ENCODE results near the gene LRP11.
"Not testable (repeated sequence)": the region's sequence is repeated elsewhere in the genome, so short reads cannot be mapped to it uniquely, and the experiment has no call there.

LRP11 gene

DNA sequence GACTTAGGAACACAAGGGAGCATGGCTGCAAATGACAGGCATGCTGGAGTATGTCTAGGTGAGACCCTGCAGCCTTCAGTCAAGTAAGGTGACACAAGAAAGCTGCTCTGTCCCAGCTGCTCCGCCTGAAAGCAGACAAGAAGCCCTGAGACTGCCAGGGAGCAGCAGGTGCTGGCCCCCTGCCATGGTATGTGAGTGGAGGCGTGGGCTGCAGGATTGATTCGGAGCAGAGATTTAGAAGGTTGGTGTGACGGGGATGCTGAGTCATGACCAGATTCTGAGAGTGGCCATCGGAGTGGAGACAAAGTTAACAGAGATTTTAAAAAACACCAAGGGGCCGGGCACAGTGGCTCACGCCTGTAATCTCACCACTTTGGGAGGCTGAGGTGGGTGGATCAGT is 17.8 kb downstream of the LRP11 start:
- DNase-seq = no peak

DNA sequence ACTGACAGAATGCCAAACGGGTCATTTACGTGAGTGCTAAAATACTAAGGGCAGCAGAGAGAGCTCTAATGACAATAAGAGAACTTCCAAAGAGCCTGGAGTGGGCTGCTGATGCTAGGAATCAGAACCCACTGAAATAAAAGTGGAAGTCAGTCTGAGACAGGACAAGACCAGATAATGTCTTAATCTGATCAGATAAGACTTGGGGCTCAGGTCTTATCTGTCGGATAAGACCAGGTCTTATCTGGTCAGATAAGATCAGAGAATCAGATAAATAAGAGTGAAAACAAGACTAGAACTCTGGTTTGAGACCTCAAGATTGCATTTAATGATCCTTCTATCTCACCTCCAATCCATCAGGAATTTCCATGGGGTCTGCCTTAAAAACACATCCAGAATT is 18.6 kb downstream of the LRP11 start:
- DNase-seq = no peak

DNA sequence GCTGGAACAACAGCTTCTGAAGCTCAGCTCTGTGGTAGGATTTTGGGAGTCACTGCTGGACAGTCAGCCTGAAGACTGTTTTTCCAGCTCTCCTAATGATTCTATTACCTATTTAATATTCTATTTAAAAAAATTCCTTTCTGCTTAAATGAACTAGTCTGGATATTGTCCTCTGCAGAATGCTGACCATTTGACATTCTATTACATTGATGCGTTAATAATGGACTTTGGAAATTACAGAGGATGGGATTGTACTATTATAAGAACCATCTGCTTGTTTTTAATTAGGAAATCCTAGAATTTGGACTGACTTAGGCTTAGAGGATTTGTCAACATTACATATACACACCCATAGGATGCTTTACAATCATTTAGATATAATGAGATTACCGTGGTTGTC is 19.7 kb downstream of the LRP11 start:
- DNase-seq = no peak

- not testable (repeated sequence) for DNase-seq
Observed at GRCh38 chr6:149844036-149844435, 20.1 kb downstream of the LRP11 start.

DNA sequence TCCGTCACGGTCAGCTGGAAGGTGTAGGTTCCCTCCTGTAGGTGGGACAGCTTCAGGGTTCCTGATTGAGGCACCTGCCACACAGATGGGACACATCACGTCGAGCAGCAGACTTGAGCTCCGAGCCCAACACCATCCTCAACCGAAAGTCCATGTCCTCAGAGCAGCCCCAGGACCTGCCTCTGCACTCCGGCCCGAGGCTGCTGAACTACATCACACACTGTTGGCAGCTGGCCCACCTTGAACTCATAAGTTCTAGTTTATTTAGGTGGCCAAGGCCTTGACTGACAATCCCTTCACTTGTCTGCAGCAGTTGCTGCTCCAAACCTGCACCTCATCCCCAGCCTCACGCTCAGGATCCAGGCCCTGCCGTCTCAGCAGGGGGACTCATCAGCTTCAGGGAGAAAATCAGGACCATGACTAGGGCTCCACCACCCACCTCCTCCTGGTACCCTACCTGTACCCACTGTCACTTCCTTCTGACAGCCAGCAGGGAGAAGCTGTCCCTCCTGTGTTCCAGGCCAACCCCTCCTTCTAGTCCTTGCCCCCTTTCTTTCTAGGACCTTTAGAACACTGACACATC is 21.0 kb downstream of the LRP11 start:
- DNase-seq = no peak

DNA sequence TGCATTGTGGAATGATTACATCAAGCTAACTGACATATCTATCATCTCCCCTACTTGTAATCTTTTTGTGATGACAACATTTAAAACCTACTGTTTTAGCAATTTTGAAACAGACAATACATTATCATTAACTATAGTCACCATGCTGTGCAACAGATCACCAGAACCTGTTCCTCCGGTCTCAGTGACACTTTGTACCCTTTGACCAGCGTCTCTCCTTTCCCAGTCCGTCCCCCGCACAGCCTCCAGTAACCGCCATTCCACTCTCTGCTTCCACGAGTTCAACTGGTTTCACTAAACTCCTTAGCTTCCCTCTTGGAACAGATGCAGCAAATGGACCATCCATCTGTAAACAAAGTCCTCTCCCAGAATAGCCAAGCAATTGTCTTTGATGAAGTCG is 21.8 kb downstream of the LRP11 start:
- DNase-seq = no peak

GRCh38 chr6:149840345-149841075 is 23.6 kb downstream of the LRP11 start:
- DNase-seq = peak; percentile 29

DNA sequence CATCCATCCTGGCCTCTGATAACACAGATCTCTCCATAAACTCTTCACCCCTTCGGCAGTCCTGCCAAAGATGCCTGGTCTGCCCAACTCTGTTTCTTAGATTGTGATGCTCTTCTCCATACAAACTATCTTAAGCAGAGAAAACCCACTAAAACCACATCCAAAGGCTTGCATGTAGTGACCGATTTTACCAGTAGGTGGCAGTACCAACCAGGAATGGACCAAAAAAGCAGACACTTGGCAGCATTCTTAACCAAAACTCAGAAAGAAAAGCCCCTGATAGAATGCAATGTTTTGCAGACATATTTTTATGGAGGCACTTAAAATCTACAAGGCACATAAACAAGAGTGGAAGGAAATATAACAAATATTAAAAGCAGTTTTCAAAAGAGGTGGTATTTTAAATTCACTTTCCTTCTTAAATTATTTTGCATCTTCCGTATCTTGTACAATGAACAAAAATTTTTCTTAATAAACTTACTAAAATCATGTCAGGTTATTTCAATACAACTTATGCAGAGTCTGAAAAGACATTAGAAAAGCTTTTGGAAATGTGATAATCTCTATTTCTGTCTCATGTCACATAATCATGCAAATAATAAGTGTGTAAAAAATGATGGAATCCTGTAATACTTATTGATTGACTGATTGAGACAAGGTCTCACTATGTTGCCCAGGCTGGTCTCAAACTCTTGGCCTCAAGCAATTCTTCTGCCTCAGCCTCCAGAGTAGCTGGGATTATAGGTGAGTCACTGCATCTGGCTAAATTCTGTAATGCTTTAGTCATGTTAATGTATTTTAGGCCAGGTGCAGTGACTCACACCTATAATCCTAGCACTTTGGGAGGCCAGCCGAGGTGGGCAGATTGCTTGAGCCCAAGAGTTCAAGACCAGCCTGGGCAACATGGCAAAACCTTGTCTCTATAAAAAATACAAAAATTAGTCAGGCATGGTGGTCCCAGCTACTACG is 29.4 kb downstream of the LRP11 start:
- peak; percentile 27 for DNase-seq

DNA sequence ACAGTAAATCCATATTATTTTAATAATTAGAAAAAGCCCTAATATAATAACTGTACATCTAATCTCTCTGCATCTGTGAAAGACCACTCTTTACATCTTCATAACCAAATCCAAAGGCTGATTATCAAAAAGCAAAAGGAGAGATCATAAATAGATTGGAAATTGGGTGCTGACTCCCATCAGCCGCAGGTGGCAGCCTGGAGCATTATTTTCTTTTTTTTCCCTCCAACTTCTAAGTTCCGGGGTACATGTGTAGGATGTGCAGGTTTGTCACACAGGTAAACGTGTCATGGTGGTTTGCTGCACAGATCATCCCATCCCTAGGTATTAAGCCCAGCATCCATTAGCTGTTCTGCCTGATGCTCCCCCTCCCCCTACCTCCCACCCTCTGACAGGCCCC is 30.5 kb downstream of the LRP11 start:
- no peak for DNase-seq

- no peak for DNase-seq
Observed at GRCh38 chr6:149831308-149831820, 32.8 kb downstream of the LRP11 start.

GRCh38 chr6:149830731-149831307 is 33.3 kb downstream of the LRP11 start:
- no peak for DNase-seq

- no peak for DNase-seq
Observed at GRCh38 chr6:149825292-149825691, 38.9 kb downstream of the LRP11 start.

DNA sequence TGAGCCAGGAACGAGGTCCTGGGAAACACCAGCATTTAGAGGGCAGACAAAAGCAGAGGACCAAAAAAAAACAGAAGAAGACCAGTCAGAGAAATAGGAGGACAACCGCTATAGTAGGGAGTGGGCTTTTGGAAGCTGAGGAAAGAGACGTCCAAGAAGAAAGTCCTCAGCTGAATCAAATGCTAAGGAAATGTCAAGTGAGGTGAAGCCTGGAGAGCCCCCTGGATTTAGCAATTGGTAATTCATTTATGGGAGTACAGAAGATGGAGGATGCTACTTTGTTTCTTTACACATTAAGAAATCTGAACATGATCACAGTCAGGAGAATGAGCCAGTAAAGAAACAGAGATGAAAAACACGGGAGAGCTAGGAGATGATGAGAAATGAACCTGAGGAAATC is 41.1 kb downstream of the LRP11 start:
- no peak for DNase-seq

- DNase-seq = no peak
Observed at GRCh38 chr6:149821492-149821891, 42.7 kb downstream of the LRP11 start.

GRCh38 chr6:149820506-149820905 is 43.7 kb downstream of the LRP11 start:
- no peak for DNase-seq

DNA sequence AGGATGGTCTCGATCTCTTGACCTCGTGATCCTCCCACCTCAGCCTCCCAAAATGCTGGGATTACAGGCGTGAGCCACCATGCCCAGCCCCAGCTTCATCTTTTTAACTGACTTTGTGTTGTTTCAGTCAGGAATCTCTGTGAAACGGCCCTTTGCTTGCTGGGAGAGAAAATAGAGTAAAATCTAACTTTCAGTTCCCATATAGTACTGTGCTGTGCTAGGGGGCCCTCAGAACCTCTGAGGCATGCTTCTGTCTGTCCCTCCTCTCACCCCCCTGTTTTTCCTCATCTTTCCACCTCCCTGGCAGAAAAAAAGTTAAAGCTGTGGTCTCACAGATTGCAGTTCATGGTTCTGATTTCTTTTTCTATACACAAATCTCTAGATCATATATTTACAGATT is 48.4 kb downstream of the LRP11 start:
- DNase-seq = no peak

DNA sequence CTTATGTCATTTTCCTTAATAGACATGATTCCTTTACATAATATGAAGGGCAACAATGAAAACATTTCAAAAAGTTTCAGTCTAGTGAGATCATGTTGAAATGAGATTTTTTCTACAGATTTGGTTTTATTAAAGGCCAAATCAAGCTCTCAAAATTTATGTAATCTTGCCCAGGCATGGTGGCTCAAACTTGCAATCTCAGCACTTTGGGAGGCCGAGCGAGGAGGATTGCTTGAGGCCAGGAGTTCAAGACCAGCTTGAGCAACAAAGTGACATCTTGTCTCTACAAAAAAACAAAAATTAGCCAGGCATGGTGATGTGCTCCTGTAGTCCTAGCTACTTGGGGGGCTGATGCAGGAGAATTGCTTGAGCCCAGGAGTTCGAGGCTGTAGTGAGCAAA is 50.8 kb downstream of the LRP11 start:
- DNase-seq = no peak

DNA sequence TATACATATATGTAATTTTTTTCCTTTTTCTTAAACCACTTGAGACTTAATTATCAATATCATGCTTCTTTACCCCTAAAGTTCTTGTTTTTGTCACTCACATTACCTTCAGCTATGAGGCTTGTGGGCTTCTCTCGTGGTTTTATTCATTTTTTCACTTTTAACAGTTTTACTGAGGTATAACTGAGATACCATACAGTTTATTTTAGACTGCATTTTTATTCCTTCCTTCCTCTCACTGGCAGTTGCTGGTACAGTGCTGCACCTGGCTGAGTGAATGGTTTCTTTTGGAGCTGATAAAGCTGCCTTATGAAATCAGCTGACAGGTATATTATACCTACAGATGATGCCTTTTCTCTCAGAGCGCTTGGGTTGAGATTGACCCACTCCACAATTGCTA is 54.4 kb downstream of the LRP11 start:
- DNase-seq = no peak

DNA sequence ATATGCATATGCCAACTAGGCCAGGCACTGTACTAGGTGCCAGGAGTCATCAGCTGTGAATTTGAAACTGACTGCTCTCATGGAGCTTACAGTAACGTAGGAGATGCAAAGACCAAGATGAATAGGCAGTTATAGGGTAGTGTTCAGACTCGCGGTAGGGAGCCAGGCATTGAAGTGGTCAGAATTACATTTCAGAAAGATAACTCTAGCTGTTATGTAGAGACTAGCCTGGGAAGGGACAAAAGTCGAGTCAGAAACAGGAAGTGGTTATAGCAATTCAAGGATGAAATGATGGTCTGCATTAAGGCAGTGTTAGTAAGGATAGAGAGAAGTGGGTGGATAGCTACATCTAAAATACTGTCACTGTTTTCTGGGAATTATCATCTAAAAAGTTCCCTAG is 58.0 kb downstream of the LRP11 start:
- no peak for DNase-seq

DNA sequence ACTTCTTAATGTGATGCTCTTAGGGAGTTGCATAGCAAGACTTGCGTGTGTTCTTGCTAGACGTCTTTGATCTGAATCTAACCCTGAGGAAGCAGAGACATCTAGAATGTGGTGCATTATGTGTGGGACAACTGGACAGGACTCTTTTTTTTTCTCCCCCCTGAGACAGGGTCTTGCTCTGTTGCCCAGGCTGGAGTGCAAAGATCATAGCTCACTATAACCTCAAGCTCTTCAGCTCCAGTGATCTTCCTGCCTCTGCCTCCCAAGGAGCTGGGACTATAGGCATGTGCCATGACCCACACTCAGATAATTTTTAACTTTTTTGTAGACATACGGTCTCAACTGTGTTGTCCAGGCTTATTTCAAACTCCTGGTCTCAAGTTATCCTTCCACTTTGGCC is 80.6 kb downstream of the LRP11 start:
- DNase-seq = no peak

- DNase-seq = no peak
Observed at GRCh38 chr6:149782337-149782736, 81.8 kb downstream of the LRP11 start.

- no peak for DNase-seq
Observed at GRCh38 chr6:149781715-149782114, 82.4 kb downstream of the LRP11 start.

- DNase-seq = no peak
Observed at GRCh38 chr6:149779644-149779963, 84.6 kb downstream of the LRP11 start.

Data from stimulated activated naive CD4-positive, alpha-beta T cell treated with Interleukin-2 at 50 U/mL for 16 hours (primary cell).